ENCODE data around the gene TBCK. TPM values are rescaled to one million over a fixed set of nuclear protein-coding genes. Genes with fewer than 3 reads are reported as not detected.

The TBCK gene
- total and polyA plus RNA-seq, 2 of the 13 experiments (the other 11 are each of a cell fraction or from before 2014, with no cell fraction given) = 51.0 to 62.4 TPM

DNA sequence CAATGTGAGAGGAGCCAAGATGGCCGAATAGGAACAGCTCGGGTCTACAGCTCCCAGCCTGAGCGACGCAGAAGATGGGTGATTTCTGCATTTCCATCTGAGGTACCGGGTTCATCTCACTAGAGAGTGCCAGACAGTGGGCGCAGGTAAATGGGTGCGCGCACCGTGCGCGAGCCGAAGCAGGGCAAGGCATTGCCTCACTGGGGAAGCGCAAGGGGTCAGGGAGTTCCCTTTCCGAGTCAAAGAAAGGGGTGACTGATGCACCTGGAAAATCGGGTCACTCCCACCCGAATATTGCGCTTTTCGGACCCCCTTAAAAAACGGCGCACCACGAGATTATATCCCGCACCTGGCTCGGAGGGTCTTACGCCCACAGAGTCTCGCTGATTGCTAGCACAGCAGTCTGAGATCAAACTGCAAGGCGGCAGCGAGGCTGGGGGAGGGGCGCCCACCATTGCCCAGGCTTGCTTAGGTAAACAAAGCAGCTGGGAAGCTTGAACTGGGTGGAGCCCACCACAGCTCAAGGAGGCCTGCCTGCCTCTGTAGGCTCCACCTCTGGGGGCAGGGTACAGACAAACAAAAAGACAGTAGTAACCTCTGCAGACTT is 196.0 kb downstream of the TBCK start (continued):
- TF ChIP-seq, protein P1, sequence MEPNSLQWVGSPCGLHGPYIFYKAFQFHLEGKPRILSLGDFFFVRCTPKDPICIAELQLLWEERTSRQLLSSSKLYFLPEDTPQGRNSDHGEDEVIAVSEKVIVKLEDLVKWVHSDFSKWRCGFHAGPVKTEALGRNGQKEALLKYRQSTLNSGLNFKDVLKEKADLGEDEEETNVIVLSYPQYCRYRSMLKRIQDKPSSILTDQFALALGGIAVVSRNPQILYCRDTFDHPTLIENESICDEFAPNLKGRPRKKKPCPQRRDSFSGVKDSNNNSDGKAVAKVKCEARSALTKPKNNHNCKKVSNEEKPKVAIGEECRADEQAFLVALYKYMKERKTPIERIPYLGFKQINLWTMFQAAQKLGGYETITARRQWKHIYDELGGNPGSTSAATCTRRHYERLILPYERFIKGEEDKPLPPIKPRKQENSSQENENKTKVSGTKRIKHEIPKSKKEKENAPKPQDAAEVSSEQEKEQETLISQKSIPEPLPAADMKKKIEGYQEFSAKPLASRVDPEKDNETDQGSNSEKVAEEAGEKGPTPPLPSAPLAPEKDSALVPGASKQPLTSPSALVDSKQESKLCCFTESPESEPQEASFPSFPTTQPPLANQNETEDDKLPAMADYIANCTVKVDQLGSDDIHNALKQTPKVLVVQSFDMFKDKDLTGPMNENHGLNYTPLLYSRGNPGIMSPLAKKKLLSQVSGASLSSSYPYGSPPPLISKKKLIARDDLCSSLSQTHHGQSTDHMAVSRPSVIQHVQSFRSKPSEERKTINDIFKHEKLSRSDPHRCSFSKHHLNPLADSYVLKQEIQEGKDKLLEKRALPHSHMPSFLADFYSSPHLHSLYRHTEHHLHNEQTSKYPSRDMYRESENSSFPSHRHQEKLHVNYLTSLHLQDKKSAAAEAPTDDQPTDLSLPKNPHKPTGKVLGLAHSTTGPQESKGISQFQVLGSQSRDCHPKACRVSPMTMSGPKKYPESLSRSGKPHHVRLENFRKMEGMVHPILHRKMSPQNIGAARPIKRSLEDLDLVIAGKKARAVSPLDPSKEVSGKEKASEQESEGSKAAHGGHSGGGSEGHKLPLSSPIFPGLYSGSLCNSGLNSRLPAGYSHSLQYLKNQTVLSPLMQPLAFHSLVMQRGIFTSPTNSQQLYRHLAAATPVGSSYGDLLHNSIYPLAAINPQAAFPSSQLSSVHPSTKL (CRISPR knock-in tag; IDR thresholded peaks at IDR 0.05) = peak; percentile 31; the same call in 1 of the 2 replicates
- TF ChIP-seq HOXA3 (CRISPR knock-in tag; IDR thresholded peaks at IDR 0.05) (peak; percentile 40; the same call in 1 of the 2 replicates), ZMYM4 (CRISPR knock-in tag; IDR thresholded peaks at IDR 0.05) (peak; percentile 63)

DNA sequence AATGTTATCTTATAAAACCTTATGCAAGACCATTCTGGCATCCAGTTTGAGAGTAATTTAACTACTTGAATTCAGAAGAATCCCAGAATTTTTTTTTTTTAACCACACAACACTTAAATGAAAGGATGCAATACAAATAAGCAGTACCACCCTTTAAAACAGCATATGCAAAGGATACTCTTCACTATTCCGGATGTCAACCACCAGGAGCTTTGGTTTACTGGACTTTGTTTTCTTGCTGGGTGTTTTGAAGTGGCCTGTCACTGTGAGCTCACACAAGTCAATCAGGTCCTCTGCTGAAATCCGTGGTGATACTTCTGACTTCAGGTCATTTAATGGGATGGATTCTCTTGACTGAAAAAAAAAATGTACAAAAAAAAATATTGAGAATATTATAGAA is 200.0 kb downstream of the TBCK start:
- Histone ChIP-seq H3K9ac (ENCODE audit: insufficient read depth, low read depth, low read length) (no peak overlapping the region), H3K4me3 (replicated peaks in 1 of 3; ENCODE audit: insufficient read depth in 1 of 3, low read depth in 2 of 3, low read length in 3 of 3) (no peak overlapping the region), H4K20me1 (ENCODE audit: insufficient read depth, low read length) (no peaks in the 10 kb centered on the region), H3K27ac (ENCODE audit: extremely low read length, insufficient read depth, low read length) (no peak overlapping the region), H3K4me2 (ENCODE audit: low read depth, low read length) (no peak overlapping the region), H3K79me2 (ENCODE audit: insufficient read depth, low read length) (no peaks in the 10 kb centered on the region), H3K27me3 (ENCODE audit: control insufficient read depth in 1 of 2, insufficient read depth in 2 of 2, low read length in 2 of 2) (no peaks in the 10 kb centered on the region), H2AFZ (ENCODE audit: low read length) (no peak overlapping the region), H3K4me1 (ENCODE audit: insufficient read depth, low read length) (peaks cover 19% of the 10 kb centered on the region), H3K9me3 (ENCODE audit: low read length) (peaks cover 38% of the 10 kb centered on the region), H3K36me3 (replicated peaks in 1 of 2; ENCODE audit: control insufficient read depth in 1 of 2, insufficient read depth in 2 of 2, low read length in 2 of 2) (peaks cover 12 to 52% of the 10 kb centered on the region in 2 experiments)
- FAIRE-seq = no peak
- ATAC-seq = no peak
- no peak for DNase-seq (ENCODE audit: low spot score)
- 96% methylated on average over 2 of the region's 2 CpGs for WGBS (ENCODE audit: low lambda C conversion rate)
- POLR2A ChIA-PET = no interaction called here
- no TSS peak for BruUV-seq (replicated peaks)
- CTCF ChIA-PET (ENCODE audit: low intra/inter-chr PET ratio, low total read pairs) = no interaction called here
- in situ Hi-C loops (cut with HindIII; ENCODE audit: extremely low pct_ligation_motif_present, low pct_unique_long_range_greater_than_20kb) = no loop called here
- intact Hi-C loops (cut with micrococcal nuclease; ENCODE audit: unreplicated experiment) = no loop called here
- TF ChIP-seq ASH2L (IDR thresholded peaks at IDR 0.05; ENCODE audit: insufficient read length, low read depth, low read length) (no peak), TOPORS (CRISPR knock-in tag; IDR thresholded peaks at IDR 0.05) (no peak), NPAS2 (CRISPR knock-in tag; IDR thresholded peaks at IDR 0.05; ENCODE audit: borderline replicate concordance) (no peak), GABPB1 (CRISPR knock-in tag; IDR thresholded peaks at IDR 0.05) (no peak), ZNF891 (CRISPR knock-in tag; IDR thresholded peaks at IDR 0.05) (no peak), RCOR2 (CRISPR knock-in tag; IDR thresholded peaks at IDR 0.05) (no peak), RXRB (CRISPR knock-in tag; IDR thresholded peaks at IDR 0.05; ENCODE audit: borderline replicate concordance) (no peak), ZFAT (CRISPR knock-in tag; conservative IDR thresholded peaks at IDR 0.05) (no peak), ZNF616 (CRISPR knock-in tag; IDR thresholded peaks at IDR 0.05; ENCODE audit: low read depth) (no peak)
- TF ChIP-seq, protein P2, sequence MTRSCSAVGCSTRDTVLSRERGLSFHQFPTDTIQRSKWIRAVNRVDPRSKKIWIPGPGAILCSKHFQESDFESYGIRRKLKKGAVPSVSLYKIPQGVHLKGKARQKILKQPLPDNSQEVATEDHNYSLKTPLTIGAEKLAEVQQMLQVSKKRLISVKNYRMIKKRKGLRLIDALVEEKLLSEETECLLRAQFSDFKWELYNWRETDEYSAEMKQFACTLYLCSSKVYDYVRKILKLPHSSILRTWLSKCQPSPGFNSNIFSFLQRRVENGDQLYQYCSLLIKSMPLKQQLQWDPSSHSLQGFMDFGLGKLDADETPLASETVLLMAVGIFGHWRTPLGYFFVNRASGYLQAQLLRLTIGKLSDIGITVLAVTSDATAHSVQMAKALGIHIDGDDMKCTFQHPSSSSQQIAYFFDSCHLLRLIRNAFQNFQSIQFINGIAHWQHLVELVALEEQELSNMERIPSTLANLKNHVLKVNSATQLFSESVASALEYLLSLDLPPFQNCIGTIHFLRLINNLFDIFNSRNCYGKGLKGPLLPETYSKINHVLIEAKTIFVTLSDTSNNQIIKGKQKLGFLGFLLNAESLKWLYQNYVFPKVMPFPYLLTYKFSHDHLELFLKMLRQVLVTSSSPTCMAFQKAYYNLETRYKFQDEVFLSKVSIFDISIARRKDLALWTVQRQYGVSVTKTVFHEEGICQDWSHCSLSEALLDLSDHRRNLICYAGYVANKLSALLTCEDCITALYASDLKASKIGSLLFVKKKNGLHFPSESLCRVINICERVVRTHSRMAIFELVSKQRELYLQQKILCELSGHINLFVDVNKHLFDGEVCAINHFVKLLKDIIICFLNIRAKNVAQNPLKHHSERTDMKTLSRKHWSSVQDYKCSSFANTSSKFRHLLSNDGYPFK (CRISPR knock-in tag; IDR thresholded peaks at IDR 0.05; ENCODE audit: borderline replicate concordance) = no peak
- TF ChIP-seq, protein P3, sequence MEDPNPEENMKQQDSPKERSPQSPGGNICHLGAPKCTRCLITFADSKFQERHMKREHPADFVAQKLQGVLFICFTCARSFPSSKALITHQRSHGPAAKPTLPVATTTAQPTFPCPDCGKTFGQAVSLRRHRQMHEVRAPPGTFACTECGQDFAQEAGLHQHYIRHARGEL (CRISPR knock-in tag; IDR thresholded peaks at IDR 0.05) = no peak
- TF ChIP-seq, protein P4, sequence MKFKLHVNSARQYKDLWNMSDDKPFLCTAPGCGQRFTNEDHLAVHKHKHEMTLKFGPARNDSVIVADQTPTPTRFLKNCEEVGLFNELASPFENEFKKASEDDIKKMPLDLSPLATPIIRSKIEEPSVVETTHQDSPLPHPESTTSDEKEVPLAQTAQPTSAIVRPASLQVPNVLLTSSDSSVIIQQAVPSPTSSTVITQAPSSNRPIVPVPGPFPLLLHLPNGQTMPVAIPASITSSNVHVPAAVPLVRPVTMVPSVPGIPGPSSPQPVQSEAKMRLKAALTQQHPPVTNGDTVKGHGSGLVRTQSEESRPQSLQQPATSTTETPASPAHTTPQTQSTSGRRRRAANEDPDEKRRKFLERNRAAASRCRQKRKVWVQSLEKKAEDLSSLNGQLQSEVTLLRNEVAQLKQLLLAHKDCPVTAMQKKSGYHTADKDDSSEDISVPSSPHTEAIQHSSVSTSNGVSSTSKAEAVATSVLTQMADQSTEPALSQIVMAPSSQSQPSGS (CRISPR knock-in tag; IDR thresholded peaks at IDR 0.05) = no peak
